GM23248 (cell line): ENCODE data around the gene FCGR2B. TPM values are rescaled to one million over a fixed set of nuclear protein-coding genes. Genes with fewer than 3 reads are reported as not detected.
A peak's percentile ranks its signal among the peaks of the same experiment; 100 is the strongest.
"Not testable (repeated sequence)": the region's sequence is repeated elsewhere in the genome, so short reads cannot be mapped to it uniquely, and the experiment has no call there.

Experiments used
- DNase-seq: peaks from one replicate; pipeline ENCODE4 v3.0.0-alpha.2; 2015
- H2AFZ ChIP-seq: fragments of 200-600 bp; sonication (generic); 2 replicates; pipeline ENCODE4 v1.6.1; 2016; ENCODE audit warnings: antibody characterized with exemption
- H3F3A ChIP-seq: fragments of 200-600 bp; sonication (generic); 2 replicates; pipeline ENCODE4 v1.6.1; 2016; ENCODE audit warnings: mild to moderate bottlenecking, antibody characterized with exemption, mixed run types; ENCODE audit not compliant: insufficient read depth
- H3K27ac ChIP-seq: fragments of 200-600 bp; sonication (generic); 2 replicates; pipeline ENCODE4 v1.5.1; 2016; ENCODE audit warnings: mild to moderate bottlenecking
- H3K27me3 ChIP-seq: fragments of 200-600 bp; sonication (generic); replicated peaks from 2 replicates; pipeline ENCODE4 v1.6.1; 2016; ENCODE audit warnings: mild to moderate bottlenecking; ENCODE audit not compliant: insufficient read depth
- H3K36me3 ChIP-seq: fragments of 200-600 bp; sonication (generic); 2 replicates; pipeline ENCODE4 v1.6.1; 2016; ENCODE audit warnings: low read depth, mild to moderate bottlenecking
- H3K4me1 ChIP-seq: fragments of 200-600 bp; sonication (generic); 2 replicates; pipeline ENCODE4 v1.6.1; 2016; ENCODE audit warnings: mild to moderate bottlenecking; ENCODE audit not compliant: insufficient read depth
- H3K4me2 ChIP-seq: fragments of 200-600 bp; sonication (generic); one replicate; pipeline ENCODE4 v1.6.1; 2016; ENCODE audit warnings: mild to moderate bottlenecking; ENCODE audit not compliant: unreplicated experiment
- H3K4me3 ChIP-seq: fragments of 200-600 bp; sonication (generic); 2 replicates; pipeline ENCODE4 v1.5.1; 2016; ENCODE audit warnings: mild to moderate bottlenecking
- H3K79me2 ChIP-seq: fragments of 200-600 bp; sonication (generic); 2 replicates; pipeline ENCODE4 v1.6.1; 2016; ENCODE audit warnings: mild to moderate bottlenecking; ENCODE audit not compliant: insufficient read depth
- H3K9ac ChIP-seq: fragments of 200-600 bp; sonication (generic); 2 replicates; pipeline ENCODE4 v1.6.1; 2016; ENCODE audit warnings: mild to moderate bottlenecking
- H3K9me2 ChIP-seq: fragments of 200-600 bp; sonication (generic); 2 replicates; pipeline ENCODE4 v1.6.1; 2016; ENCODE audit warnings: mixed run types, mild to moderate bottlenecking, moderate library complexity; ENCODE audit not compliant: insufficient read depth
- H3K9me3 ChIP-seq: fragments of 200-600 bp; sonication (generic); one replicate; pipeline ENCODE4 v1.6.1; 2017; ENCODE audit warnings: low read depth
- H4K20me1 ChIP-seq: fragments of 200-600 bp; sonication (generic); 2 replicates; pipeline ENCODE4 v1.6.0; 2016; ENCODE audit not compliant: insufficient read depth
- EZH2 ChIP-seq: fragments of 200-600 bp; sonication (generic); IDR thresholded peaks from 2 replicates; pipeline ENCODE4 v1.6.1; 2018; ENCODE audit warnings: antibody characterized with exemption, mild to moderate bottlenecking; ENCODE audit not compliant: insufficient read depth, poor library complexity, severe bottlenecking
- EZH2phosphoT487 ChIP-seq: fragments of 200-600 bp; sonication (generic); IDR thresholded peaks from 2 replicates; pipeline ENCODE4 v1.6.1; 2018; ENCODE audit warnings: antibody characterized with exemption, moderate library complexity, mild to moderate bottlenecking, low read depth; ENCODE audit not compliant: insufficient read depth
- WGBS, 2 experiments: methylation state at CpG; one replicate each; pipeline ENCODE4 v1.1.6; 2015 to 2017; ENCODE audit warnings: low lambda C conversion rate in 2 of 2, low coverage in 1 of 2; ENCODE audit errors: missing lambda C conversion rate in 2 of 2; 5-methylcytosine and 5-hydroxymethylcytosine counted together
- in situ Hi-C: fragments of 300-500 bp; cut with MboI; formaldehyde crosslinking; loops from 2 replicates; pipeline ENCODE4 v1.15.0; 2020
- polyA plus RNA-seq: library from polyadenylated mRNA; unstranded; fragments of >200 nt; fragmentation: Nextera tagmentation; extraction: Ambion mirVana; gene quantifications from 2 replicates; pipeline ENCODE4 v1.2.1, GENCODE V29; 2016
- total RNA-seq: library from RNA; depleted of rRNA; stranded (reverse); fragments of >200 nt; shearing (Covaris generic); gene quantifications from 2 replicates; pipeline ENCODE4 v1.2.3, GENCODE V29; 2014

FCGR2B gene
- total and polyA plus RNA-seq, 2 experiments from 2014 or later = not detected

DNA sequence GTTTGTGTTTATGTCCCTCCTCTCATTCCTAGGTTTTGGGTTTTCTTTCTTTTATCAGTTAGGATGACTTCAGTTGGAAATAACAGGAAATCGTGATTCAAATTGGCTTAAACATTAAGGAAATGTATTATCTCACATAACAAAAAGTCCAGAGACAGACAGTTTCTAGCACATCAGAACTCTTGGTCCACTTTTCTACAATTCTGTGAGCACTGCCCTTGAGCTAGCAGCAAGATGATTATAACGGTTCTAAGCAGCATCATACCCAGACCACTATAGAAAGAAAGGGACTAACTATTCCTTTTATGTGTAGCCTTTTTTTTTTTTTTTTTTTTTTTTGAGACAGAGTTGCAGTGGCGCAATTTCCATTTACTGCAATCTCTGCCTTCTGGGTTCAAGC, 18.9 kb downstream of the FCGR2B start:
- H3K27ac ChIP-seq = no peak overlapping the region
- H4K20me1 ChIP-seq = no peaks in the 10 kb centered on the region
- no peak overlapping the region for H3K4me2 ChIP-seq
- no peaks in the 10 kb centered on the region for H3F3A ChIP-seq
- H3K79me2 ChIP-seq = no peaks in the 10 kb centered on the region
- no peak overlapping the region for H3K9ac ChIP-seq
- H3K9me3 ChIP-seq = no peaks in the 10 kb centered on the region
- H3K4me1 ChIP-seq = no peaks in the 10 kb centered on the region
- no peaks in the 10 kb centered on the region; the same call in 1 of the 2 replicates for H3K9me2 ChIP-seq
- no peaks in the 10 kb centered on the region for H3K27me3 ChIP-seq
- H3K36me3 ChIP-seq = no peaks in the 10 kb centered on the region
- no peak for TF ChIP-seq EZH2
- no peak for TF ChIP-seq EZH2phosphoT487
- in situ Hi-C loops = no loop called here
- no peak for DNase-seq
- H2AFZ ChIP-seq = peak overlapping the region; percentile 34; the same call in 1 of the 2 replicates
- 61 to 66% methylated on average over 3 of the region's 3 CpGs for WGBS, 2 experiments
- H3K4me3 ChIP-seq = no peak overlapping the region

DNA sequence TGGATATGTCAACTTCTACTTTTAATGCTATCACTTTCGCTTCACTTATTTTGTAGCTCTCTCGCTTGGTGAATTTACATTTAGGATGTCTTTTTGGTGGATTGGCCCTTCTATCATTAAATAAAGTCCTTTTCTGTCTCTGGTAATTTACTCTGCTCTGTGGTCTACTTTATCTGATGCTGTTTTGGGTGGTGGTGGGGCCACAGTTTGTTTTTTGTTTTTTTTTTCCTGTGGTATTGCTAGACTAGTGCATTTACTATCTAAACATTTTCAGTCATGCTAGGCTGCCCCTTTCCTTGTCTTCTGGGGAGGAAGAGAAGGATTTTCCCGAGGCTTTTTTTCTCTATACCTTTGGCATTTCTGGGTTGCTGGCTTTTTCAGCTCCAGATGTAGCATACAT, 26.0 kb downstream of the FCGR2B start:
- Histone ChIP-seq H3K4me3 (no peak overlapping the region), H3K9ac (no peak overlapping the region), H4K20me1 (no peaks in the 10 kb centered on the region), H3K4me1 (no peaks in the 10 kb centered on the region), H3K27me3 (no peaks in the 10 kb centered on the region), H3K4me2 (no peak overlapping the region), H3K27ac (no peak overlapping the region), H3K79me2 (no peaks in the 10 kb centered on the region), H3K9me3 (no peaks in the 10 kb centered on the region), H3F3A (no peaks in the 10 kb centered on the region), H2AFZ (no peak overlapping the region; the same call in 1 of the 2 replicates), H3K36me3 (no peaks in the 10 kb centered on the region), H3K9me2 (no peaks in the 10 kb centered on the region; the same call in 1 of the 2 replicates)
- DNase-seq = no peak
- WGBS, 2 experiments = 64 to 66% methylated on average over 3 of the region's 3 CpGs
- TF ChIP-seq EZH2phosphoT487 (no peak), EZH2 (no peak)
- in situ Hi-C loops = no loop called here

DNA sequence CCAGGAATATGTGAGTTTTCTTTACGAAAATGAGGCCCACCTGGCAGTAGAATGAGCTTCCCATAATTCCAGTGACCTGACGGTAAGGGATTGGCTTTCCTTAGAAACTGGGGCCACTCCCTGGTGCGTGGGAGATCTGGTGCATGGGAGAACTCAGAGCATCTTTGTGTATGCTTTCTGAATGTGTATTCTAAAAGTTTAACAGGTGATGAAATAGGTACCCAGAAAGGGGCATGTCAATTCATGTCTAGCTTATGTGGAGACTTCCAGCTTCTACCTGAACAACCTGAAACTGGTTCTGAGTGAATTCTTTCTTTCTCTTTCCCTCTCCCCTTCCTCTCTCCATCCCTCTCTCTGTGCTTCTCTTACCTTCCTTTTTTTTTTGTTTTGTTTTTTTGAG, 28.9 kb downstream of the FCGR2B start:
- Histone ChIP-seq H3K9ac (no peak overlapping the region), H3K4me2 (no peak overlapping the region), H3K9me2 (no peaks in the 10 kb centered on the region), H3K4me3 (no peak overlapping the region), H3K9me3 (no peaks in the 10 kb centered on the region), H2AFZ (no peak overlapping the region), H4K20me1 (no peaks in the 10 kb centered on the region), H3K4me1 (no peaks in the 10 kb centered on the region), H3F3A (no peaks in the 10 kb centered on the region), H3K27ac (no peak overlapping the region), H3K79me2 (no peaks in the 10 kb centered on the region), H3K27me3 (no peaks in the 10 kb centered on the region), H3K36me3 (no peaks in the 10 kb centered on the region)
- in situ Hi-C loops = no loop called here
- WGBS, 2 experiments = 45 to 48% methylated on average over 3 of the region's 3 CpGs
- DNase-seq = no peak
- TF ChIP-seq EZH2 = no peak
- TF ChIP-seq EZH2phosphoT487 = no peak

DNA sequence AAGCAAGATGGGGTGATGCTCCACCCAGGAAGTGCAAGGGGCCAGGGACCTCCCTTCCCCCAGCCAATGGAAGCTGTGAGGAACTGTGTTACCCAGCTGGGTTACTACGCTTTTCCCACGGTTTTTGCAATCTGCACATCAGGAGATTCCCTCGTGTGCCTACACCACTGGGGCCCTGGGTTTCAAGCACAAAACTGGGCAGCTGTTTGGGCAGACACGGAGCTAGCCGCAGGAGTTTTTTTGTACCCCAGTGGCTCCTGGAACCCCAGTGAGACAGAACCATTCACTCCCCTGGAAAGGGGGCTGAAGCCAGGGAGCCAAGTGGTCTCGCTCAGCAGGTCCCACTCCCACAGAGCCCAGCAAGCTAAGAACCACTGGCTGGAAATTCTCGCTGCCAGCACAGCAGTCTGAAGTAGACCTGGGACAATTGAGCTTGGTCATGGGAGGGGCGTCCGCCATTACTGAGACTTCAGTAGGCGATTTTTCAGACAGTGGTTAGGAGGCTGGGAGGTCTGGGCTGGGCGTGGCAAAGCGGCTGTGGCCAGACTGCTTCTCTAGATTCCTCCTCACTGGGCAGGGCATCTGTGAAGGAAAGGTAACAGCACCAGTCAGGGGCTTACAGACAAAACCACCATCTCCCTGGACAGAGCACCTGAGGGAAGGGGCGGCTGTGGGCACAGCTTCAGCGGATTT, 30.2 kb downstream of the FCGR2B start:
- H3K4me1 ChIP-seq, H3K9me3 ChIP-seq, H3K79me2 ChIP-seq, H2AFZ ChIP-seq, H3K4me3 ChIP-seq, H4K20me1 ChIP-seq, H3K27ac ChIP-seq, in situ Hi-C loops, H3K9me2 ChIP-seq, H3F3A ChIP-seq, H3K9ac ChIP-seq, H3K4me2 ChIP-seq, H3K27me3 ChIP-seq, DNase-seq, H3K36me3 ChIP-seq: not testable (repeated sequence)
- WGBS, 2 experiments = 73% methylated on average over 14 of the region's 14 CpGs

DNA sequence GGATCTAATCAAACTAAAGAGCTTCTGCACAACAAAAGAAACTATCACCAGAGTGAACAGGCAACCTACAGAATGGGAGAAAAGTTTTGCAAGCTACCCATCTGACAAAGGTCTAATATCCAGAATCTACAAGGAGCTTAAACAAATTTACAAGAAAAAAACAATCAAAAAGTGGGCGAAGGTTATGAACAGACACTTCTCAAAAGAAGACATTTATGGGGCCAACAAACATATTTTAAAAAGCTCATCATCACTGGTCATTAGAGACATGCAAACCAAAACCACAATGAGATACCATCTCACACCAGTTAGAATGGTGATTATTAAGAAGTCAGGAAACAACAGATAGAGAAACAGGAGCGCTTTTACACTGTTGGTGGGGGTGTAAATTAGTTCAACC, 35.4 kb downstream of the FCGR2B start:
- H4K20me1 ChIP-seq, H3K4me3 ChIP-seq, H3K79me2 ChIP-seq, H3K36me3 ChIP-seq, H3K27ac ChIP-seq, H3K4me1 ChIP-seq, DNase-seq, H2AFZ ChIP-seq, in situ Hi-C loops, H3K9me3 ChIP-seq, H3K4me2 ChIP-seq, H3K27me3 ChIP-seq, H3K9ac ChIP-seq, H3F3A ChIP-seq, H3K9me2 ChIP-seq: not testable (repeated sequence)
- 53 to 60% methylated on average over 2 of the region's 2 CpGs for WGBS, 2 experiments
